ENCODE data around the gene EML6. TPM values are rescaled to one million over a fixed set of nuclear protein-coding genes. Genes with fewer than 3 reads are reported as not detected.

The EML6 gene
- total RNA-seq, 1 experiment from 2014 or later = 1.5 TPM

DNA sequence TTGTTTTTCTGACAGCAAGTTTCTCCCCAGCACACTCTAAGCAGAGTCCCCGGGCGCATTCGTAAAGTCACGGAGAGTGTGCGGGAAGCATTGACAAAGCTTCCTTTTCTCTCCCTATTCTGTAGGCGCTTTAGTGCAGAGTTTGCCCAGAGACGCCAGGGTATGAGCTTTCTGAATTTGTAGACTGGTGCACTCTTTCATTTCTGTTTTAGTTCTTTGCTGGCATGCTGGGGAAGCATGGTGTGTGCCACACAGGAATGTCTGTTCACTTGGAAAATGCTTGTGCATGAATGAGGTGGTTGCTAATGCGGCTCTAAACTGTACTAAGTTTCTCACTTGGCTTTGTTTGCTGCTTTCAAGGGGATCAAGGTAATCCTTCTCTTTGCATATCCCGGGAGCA lies 224.2 kb downstream of the EML6 start:
- Histone ChIP-seq H3K9me3 (ENCODE audit: control insufficient read depth, low read depth, low read length) (no peaks in the 10 kb centered on the region), H4K20me1 (ENCODE audit: control insufficient read depth, insufficient read depth, insufficient read length) (no peaks in the 10 kb centered on the region), H2BK15ac (ENCODE audit: low read depth, low read length) (no peak overlapping the region), H3K79me1 (ENCODE audit: insufficient read depth, low read depth, low read length, poor library complexity, severe bottlenecking) (no peaks in the 10 kb centered on the region), H3K18ac (ENCODE audit: insufficient read length, low read depth, low read length) (no peak overlapping the region), H4K5ac (ENCODE audit: insufficient read length, low read depth, low read length) (no peak overlapping the region), H2BK120ac (ENCODE audit: low read depth, low read length, poor library complexity, severe bottlenecking) (no peak overlapping the region), H3K23me2 (ENCODE audit: insufficient read length, low read depth, low read length, poor library complexity, severe bottlenecking) (no peaks in the 10 kb centered on the region), H3K27ac (ENCODE audit: insufficient read length, low read depth, low read length) (no peak overlapping the region), H3K4me1 (ENCODE audit: insufficient read depth, low read length) (no peaks in the 10 kb centered on the region), H3T11ph (ENCODE audit: low read length) (no peak overlapping the region), H3K4ac (ENCODE audit: low read depth, low read length) (no peak overlapping the region), H4K8ac (replicated peaks; ENCODE audit: insufficient read length, low read depth, low read length) (no peak overlapping the region), H2AK5ac (ENCODE audit: insufficient read length, low read length) (no peak overlapping the region), H2AFZ (ENCODE audit: low read length) (no peak overlapping the region), H4K91ac (ENCODE audit: insufficient read length, low read depth, low read length) (no peak overlapping the region), H2BK12ac (ENCODE audit: insufficient read length, low read depth, low read length) (no peak overlapping the region), H2BK20ac (ENCODE audit: low read depth, low read length, poor library complexity, severe bottlenecking) (no peak overlapping the region), H3K27me3 (ENCODE audit: insufficient read depth, low read length) (no peaks in the 10 kb centered on the region; the same call in 1 of the 2 replicates), H3K14ac (ENCODE audit: insufficient read depth, low read length) (no peak overlapping the region), H3K9ac (ENCODE audit: extremely low read depth, insufficient read length, low read length) (no peak overlapping the region), H3K56ac (ENCODE audit: insufficient read length, low read depth, low read length) (no peak overlapping the region), H2BK5ac (ENCODE audit: insufficient read length, low read length) (no peak overlapping the region), H3K79me2 (ENCODE audit: insufficient read depth, low read length) (no peaks in the 10 kb centered on the region), H3K4me2 (ENCODE audit: insufficient read depth, insufficient read length, low read length) (no peak overlapping the region), H3K23ac (ENCODE audit: insufficient read length, low read depth, low read length) (no peak overlapping the region)
- H3K36me3 Mint-ChIP-seq (ENCODE audit: insufficient read depth in 1 of 3, low read depth in 3 of 3) = peaks cover 3 to 4% (median 4%) of the 10 kb centered on the region in 3 experiments; a peak in 6 of 7 replicates
- H3K27me3 Mint-ChIP-seq (ENCODE audit: low read depth) = peaks cover 2% of the 10 kb centered on the region
- H3K4me3 Mint-ChIP-seq = no peak overlapping the region
- peaks cover 12 to 14% of the 10 kb centered on the region in 2 experiments for H3K4me1 Mint-ChIP-seq
- WGBS (ENCODE audit: extremely low coverage, insufficient read length, low lambda C conversion rate) = no CpG with 5 or more reads among the region's 9 CpGs
- H3K9me3 Mint-ChIP-seq = peaks cover 4% of the 10 kb centered on the region in 2 experiments
- TF ChIP-seq, protein P1, sequence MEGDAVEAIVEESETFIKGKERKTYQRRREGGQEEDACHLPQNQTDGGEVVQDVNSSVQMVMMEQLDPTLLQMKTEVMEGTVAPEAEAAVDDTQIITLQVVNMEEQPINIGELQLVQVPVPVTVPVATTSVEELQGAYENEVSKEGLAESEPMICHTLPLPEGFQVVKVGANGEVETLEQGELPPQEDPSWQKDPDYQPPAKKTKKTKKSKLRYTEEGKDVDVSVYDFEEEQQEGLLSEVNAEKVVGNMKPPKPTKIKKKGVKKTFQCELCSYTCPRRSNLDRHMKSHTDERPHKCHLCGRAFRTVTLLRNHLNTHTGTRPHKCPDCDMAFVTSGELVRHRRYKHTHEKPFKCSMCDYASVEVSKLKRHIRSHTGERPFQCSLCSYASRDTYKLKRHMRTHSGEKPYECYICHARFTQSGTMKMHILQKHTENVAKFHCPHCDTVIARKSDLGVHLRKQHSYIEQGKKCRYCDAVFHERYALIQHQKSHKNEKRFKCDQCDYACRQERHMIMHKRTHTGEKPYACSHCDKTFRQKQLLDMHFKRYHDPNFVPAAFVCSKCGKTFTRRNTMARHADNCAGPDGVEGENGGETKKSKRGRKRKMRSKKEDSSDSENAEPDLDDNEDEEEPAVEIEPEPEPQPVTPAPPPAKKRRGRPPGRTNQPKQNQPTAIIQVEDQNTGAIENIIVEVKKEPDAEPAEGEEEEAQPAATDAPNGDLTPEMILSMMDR (conservative IDR thresholded peaks at IDR 0.05) = no peak
- DNase-seq = no peak
- no peak overlapping the region for H3K27ac Mint-ChIP-seq
